Caco-2 (cell line): ENCODE data around the gene PSRC1. TPM values are rescaled to one million over a fixed set of nuclear protein-coding genes. Genes with fewer than 3 reads are reported as not detected.

Experiments used
- BruUV-seq: library from RNA; stranded (reverse); fragments of 400-500 nt; replicated peaks from 2 replicates; lab custom pipeline; 2021; lab: Mats Ljungman, UMichigan
- CTCF ChIA-PET: fragments of 300-600 bp; sonication (Branson Sonifier 250); formaldehyde crosslinking; loops from one replicate; lab custom pipeline; 2022; ENCODE audit warnings: antibody characterized with exemption; lab: Charles Lee
- POLR2A ChIA-PET: fragments of 300-600 bp; sonication (Branson Sonifier 250); formaldehyde crosslinking; loops from one replicate; lab custom pipeline; 2022; ENCODE audit warnings: antibody characterized with exemption; lab: Charles Lee
- DNase-seq, 2 experiments: peaks; one replicate each; pipeline versions ENCODE4 v3.0.0 to v3.0.0-alpha.2; 2020 to 2022
- H3K27me3 ChIP-seq: replicated peaks from 2 replicates; pipeline ENCODE4 v1.6.0; 2011; ENCODE audit warnings: low read length; ENCODE audit not compliant: control insufficient read depth, insufficient read depth
- H3K36me3 ChIP-seq: 2 replicates; pipeline ENCODE4 v1.5.1; 2011; ENCODE audit warnings: low read length; ENCODE audit not compliant: control insufficient read depth, insufficient read depth
- H3K4me1 ChIP-seq: fragments of 250-450 bp; sonication (Bioruptor Pico); 2 replicates; pipeline ENCODE4 v1.5.1; 2020; ENCODE audit warnings: mild to moderate bottlenecking
- H3K4me3 ChIP-seq: 2 replicates; pipeline ENCODE4 v1.5.1; 2011; ENCODE audit warnings: low read depth, mild to moderate bottlenecking, control low read depth, low read length
- H3K9me3 ChIP-seq: fragments of 250-450 bp; sonication (Bioruptor Pico); 2 replicates; pipeline ENCODE4 v1.5.1; 2020; ENCODE audit warnings: mild to moderate bottlenecking, moderate library complexity
- H3K27ac Mint-ChIP-seq: one replicate; pipeline ENCODE4 v1.8.0; 2022; ENCODE audit warnings: mixed read lengths; ENCODE audit not compliant: unreplicated experiment
- H3K27me3 Mint-ChIP-seq: one replicate; pipeline ENCODE4 v1.8.0; 2022; ENCODE audit warnings: mixed read lengths; ENCODE audit not compliant: insufficient read depth, unreplicated experiment
- H3K36me3 Mint-ChIP-seq: one replicate; pipeline ENCODE4 v1.8.0; 2022; ENCODE audit warnings: mild to moderate bottlenecking, mixed read lengths; ENCODE audit not compliant: insufficient read depth, unreplicated experiment
- H3K4me1 Mint-ChIP-seq: one replicate; pipeline ENCODE4 v1.8.0; 2022; ENCODE audit warnings: low read depth, mixed read lengths; ENCODE audit not compliant: unreplicated experiment
- H3K4me3 Mint-ChIP-seq: one replicate; pipeline ENCODE4 v1.8.0; 2022; ENCODE audit warnings: mild to moderate bottlenecking, moderate library complexity, mixed read lengths; ENCODE audit not compliant: unreplicated experiment
- H3K9me3 Mint-ChIP-seq: one replicate; pipeline ENCODE4 v1.8.0; 2022; ENCODE audit warnings: mixed read lengths; ENCODE audit not compliant: unreplicated experiment
- intact Hi-C: fragments of 100-400 bp; cut with micrococcal nuclease; formaldehyde crosslinking; loops from one replicate; pipeline ENCODE4 v1.10.0; 2022; ENCODE audit not compliant: unreplicated experiment
- total RNA-seq: library from RNA; stranded (reverse); gene quantifications from 2 replicates; pipeline ENCODE4 v1.2.3, GENCODE V29; 2022
- TF ChIP-seq, protein P1 (sequence below), 2 experiments: fragments of 200-600 bp in 1 of 2; IDR thresholded peaks; 1 replicate in 1 of 2; 2 replicates in 1 of 2; pipeline versions ENCODE4 v1.5.1 to v1.8.0; 2011 to 2022; ENCODE audit warnings: antibody characterized with exemption in 1 of 2, control low read depth in 1 of 2, inconsistent platforms in 1 of 2, low read depth in 1 of 2, low read length in 1 of 2, mild to moderate bottlenecking in 1 of 2, moderate library complexity in 1 of 2; ENCODE audit not compliant: insufficient read depth in 1 of 2, severe bottlenecking in 1 of 2, unreplicated experiment in 1 of 2

PSRC1 gene
- total RNA-seq, 1 experiment from 2014 or later: 24.9 TPM

DNA sequence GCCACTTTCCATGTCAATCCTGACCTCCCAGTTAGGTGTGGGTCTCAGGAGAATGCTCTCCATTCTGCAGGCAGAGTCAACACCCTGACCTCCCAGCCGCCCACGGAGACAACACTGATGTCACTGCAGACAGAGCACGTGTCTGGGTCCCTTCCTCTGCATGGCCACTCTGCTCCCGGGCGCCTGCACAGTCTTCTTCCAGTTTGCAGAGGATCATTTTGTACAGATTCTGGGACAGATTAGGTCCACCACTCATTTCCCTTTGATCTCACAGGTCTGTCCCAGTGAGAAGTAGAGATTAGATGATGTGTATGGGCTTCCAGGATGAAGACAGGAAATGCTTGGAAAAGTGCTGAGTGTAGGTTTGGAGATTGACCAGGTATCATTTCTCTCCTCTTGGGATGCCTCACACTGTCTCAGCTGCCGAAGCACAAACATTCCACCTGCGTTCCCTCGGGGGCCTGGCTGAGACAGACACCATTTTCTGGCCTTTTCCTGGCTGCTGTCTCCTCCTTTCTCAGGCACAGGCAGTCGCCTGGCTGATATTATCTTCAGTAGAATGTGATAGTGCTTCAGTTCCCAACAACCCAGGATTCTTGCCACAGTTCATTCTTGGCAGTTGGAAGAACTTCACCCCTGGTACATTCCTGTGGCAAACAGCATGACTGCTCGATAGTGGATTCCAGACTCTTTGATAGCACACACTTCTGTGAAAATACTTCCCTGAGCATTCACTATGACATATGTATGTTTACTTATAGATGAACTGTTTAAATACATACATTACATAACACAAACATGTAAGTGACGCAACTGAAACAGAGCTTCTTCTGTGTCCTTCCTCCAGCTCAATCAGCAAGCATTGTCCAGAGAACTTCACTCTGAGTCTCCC, 16.0 kb upstream of the PSRC1 start:
- CTCF ChIA-PET: no interaction called here
- H3K36me3 ChIP-seq: no peaks in the 10 kb centered on the region
- no peaks in the 10 kb centered on the region for H3K9me3 ChIP-seq
- no peaks in the 10 kb centered on the region for H3K9me3 Mint-ChIP-seq
- H3K4me1 ChIP-seq: peaks cover 11% of the 10 kb centered on the region
- peak in 1 of 2 experiments; percentile 20 for DNase-seq
- POLR2A ChIA-PET: no interaction called here
- TF ChIP-seq, protein P1, sequence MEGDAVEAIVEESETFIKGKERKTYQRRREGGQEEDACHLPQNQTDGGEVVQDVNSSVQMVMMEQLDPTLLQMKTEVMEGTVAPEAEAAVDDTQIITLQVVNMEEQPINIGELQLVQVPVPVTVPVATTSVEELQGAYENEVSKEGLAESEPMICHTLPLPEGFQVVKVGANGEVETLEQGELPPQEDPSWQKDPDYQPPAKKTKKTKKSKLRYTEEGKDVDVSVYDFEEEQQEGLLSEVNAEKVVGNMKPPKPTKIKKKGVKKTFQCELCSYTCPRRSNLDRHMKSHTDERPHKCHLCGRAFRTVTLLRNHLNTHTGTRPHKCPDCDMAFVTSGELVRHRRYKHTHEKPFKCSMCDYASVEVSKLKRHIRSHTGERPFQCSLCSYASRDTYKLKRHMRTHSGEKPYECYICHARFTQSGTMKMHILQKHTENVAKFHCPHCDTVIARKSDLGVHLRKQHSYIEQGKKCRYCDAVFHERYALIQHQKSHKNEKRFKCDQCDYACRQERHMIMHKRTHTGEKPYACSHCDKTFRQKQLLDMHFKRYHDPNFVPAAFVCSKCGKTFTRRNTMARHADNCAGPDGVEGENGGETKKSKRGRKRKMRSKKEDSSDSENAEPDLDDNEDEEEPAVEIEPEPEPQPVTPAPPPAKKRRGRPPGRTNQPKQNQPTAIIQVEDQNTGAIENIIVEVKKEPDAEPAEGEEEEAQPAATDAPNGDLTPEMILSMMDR (IDR thresholded peaks at IDR 0.05; ENCODE audit: insufficient read depth in 1 of 2, low read depth in 1 of 2, low read length in 1 of 2, severe bottlenecking in 1 of 2, unreplicated experiment in 1 of 2): no peak
- no peaks in the 10 kb centered on the region for H3K27me3 ChIP-seq
- intact Hi-C loops: no loop called here
- H3K27ac Mint-ChIP-seq: no peak overlapping the region
- H3K4me3 Mint-ChIP-seq: no peak overlapping the region
- H3K4me1 Mint-ChIP-seq: no peaks in the 10 kb centered on the region
- BruUV-seq: no TSS peak
- H3K27me3 Mint-ChIP-seq: no peaks in the 10 kb centered on the region
- H3K36me3 Mint-ChIP-seq: no peaks in the 10 kb centered on the region
- no peak overlapping the region for H3K4me3 ChIP-seq

DNA sequence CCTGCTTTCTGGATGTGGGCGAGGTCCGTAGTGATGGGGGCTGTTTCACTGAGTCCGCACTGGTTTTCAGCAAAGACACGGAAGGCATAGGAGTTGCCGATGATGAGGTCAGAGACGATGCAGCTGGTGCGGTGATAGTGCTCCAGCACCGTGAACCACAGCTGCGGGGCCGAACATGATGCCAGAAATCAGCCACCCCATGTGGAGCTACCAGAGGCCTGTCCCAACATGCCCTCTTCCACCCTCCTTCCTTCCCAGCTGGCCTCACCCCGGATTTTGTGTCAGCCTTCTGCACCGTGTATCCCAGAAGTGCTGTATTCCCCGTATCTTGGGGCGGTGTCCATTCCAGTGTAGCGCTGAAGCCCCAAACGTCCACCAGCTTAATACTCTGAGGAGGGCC, 13.8 kb upstream of the PSRC1 start:
- TF ChIP-seq, protein P1 (IDR thresholded peaks at IDR 0.05; ENCODE audit: insufficient read depth in 1 of 2, low read depth in 1 of 2, low read length in 1 of 2, severe bottlenecking in 1 of 2, unreplicated experiment in 1 of 2): no peak
- no peaks in the 10 kb centered on the region for H3K27me3 Mint-ChIP-seq
- no peak overlapping the region for H3K27ac Mint-ChIP-seq
- ChIA-PET CTCF (interaction anchor here (0.8 kb wide), 1 partner anchor 11 kb away, joined by 3 read pairs; no protein-coding TSS in a partner anchor), POLR2A (interaction anchor here (0.8 kb wide), 1 partner anchor 14 kb away, joined by 4 read pairs; the partner anchor contains the start of gene PSRC1)
- no peak for DNase-seq
- no peaks in the 10 kb centered on the region for H3K9me3 Mint-ChIP-seq
- Histone ChIP-seq H3K4me1 (peaks cover 11% of the 10 kb centered on the region), H3K4me3 (no peak overlapping the region), H3K9me3 (no peaks in the 10 kb centered on the region), H3K36me3 (no peaks in the 10 kb centered on the region), H3K27me3 (no peaks in the 10 kb centered on the region)
- H3K36me3 Mint-ChIP-seq: no peaks in the 10 kb centered on the region
- BruUV-seq: no TSS peak
- H3K4me1 Mint-ChIP-seq: no peaks in the 10 kb centered on the region
- no peak overlapping the region for H3K4me3 Mint-ChIP-seq
- intact Hi-C loops: no loop called here

DNA sequence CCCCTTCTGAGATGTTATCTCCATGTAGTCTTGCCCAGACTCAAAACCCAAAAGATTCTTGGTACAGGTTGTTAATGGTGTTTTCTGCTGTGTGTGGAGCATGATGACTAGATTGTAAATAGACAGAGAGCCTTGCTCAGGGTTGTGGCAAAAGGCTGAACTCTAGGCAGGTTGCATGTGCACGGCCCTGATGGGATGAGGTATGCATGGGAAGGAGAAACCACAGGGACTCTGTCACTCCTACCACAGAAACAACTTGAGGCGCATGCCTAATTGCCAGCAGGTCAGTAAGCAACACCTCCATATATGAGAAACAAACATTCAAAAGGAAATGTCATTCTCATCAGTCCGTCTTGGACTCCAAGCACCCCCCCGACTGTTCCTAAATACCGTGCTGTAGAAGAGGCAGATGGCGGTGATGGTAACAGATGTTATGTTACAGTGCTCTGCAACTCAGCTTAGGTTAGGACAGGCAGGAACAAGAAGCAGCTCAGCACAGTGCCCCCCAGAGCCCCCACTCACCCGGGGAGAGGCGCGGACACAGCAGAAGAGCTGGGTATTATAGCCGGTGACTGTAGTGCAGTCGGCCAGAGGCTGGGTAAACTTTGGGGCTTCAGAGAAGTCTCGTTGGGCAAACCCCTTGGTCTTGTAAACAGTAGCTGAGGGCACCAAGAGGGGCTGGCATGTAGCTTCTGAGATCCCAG, 12.9 kb upstream of the PSRC1 start:
- no peaks in the 10 kb centered on the region for H3K27me3 Mint-ChIP-seq
- CTCF ChIA-PET: interaction anchor here (0.8 kb wide), 1 partner anchor 10 kb away, joined by 3 read pairs; no protein-coding TSS in a partner anchor
- H3K4me3 ChIP-seq: no peak overlapping the region
- H3K4me1 Mint-ChIP-seq: no peaks in the 10 kb centered on the region
- H3K9me3 ChIP-seq: no peaks in the 10 kb centered on the region
- no peaks in the 10 kb centered on the region for H3K36me3 Mint-ChIP-seq
- no peaks in the 10 kb centered on the region for H3K27me3 ChIP-seq
- TF ChIP-seq, protein P1 (IDR thresholded peaks at IDR 0.05; ENCODE audit: insufficient read depth in 1 of 2, low read depth in 1 of 2, low read length in 1 of 2, severe bottlenecking in 1 of 2, unreplicated experiment in 1 of 2): no peak
- no peak for DNase-seq
- peaks cover 11% of the 10 kb centered on the region for H3K4me1 ChIP-seq
- POLR2A ChIA-PET: no interaction called here
- H3K9me3 Mint-ChIP-seq: no peaks in the 10 kb centered on the region
- BruUV-seq: no TSS peak
- intact Hi-C loops: no loop called here
- no peak overlapping the region for H3K27ac Mint-ChIP-seq
- no peak overlapping the region for H3K4me3 Mint-ChIP-seq
- no peaks in the 10 kb centered on the region for H3K36me3 ChIP-seq
